Fibroblast of the aortic adventitia (primary cell): ENCODE data around the gene PRKG1. TPM values are rescaled to one million over a fixed set of nuclear protein-coding genes. Genes with fewer than 3 reads are reported as not detected.
A peak's percentile ranks its signal among the peaks of the same experiment; 100 is the strongest.

Experiments used
- DNase-seq: peaks from one replicate; pipeline ENCODE4 v3.0.0-alpha.2; 2010; ENCODE audit warnings: low read depth
- H3K4me3 ChIP-seq: 2 replicates; pipeline ENCODE4 v1.5.1; 2011; ENCODE audit warnings: low read depth, mild to moderate bottlenecking, control low read depth, low read length, moderate library complexity
- CTCF ChIP-seq: IDR thresholded peaks from 2 replicates; pipeline ENCODE4 v1.5.1; 2011; ENCODE audit warnings: mild to moderate bottlenecking, low read length, control low read depth, inconsistent platforms; ENCODE audit not compliant: insufficient read depth
- total RNA-seq: library from RNA; depleted of rRNA; stranded (reverse); fragments of >200 nt; gene quantifications from 2 replicates; pipeline ENCODE4 v1.2.3, GENCODE V29; 2012; ENCODE audit warnings: low replicate concordance

Gene PRKG1
- total RNA-seq, 1 donor = 45.6 TPM

- no peak overlapping the region for H3K4me3 ChIP-seq
- no peak for TF ChIP-seq CTCF
- no peak for DNase-seq
Measured at GRCh38 chr10:51214207-51215196, 140.2 kb downstream of the PRKG1 start.

- no peak for TF ChIP-seq CTCF
- no peak overlapping the region for H3K4me3 ChIP-seq
- DNase-seq = no peak
Measured at GRCh38 chr10:51215951-51216834, 141.9 kb downstream of the PRKG1 start.

- no peak overlapping the region for H3K4me3 ChIP-seq
- DNase-seq = no peak
- no peak for TF ChIP-seq CTCF
Measured at GRCh38 chr10:51217505-51217904, 143.2 kb downstream of the PRKG1 start.

GRCh38 chr10:51224671-51225161, 150.4 kb downstream of the PRKG1 start:
- no peak for TF ChIP-seq CTCF
- H3K4me3 ChIP-seq = no peak overlapping the region
- peak; percentile 89 for DNase-seq

GRCh38 chr10:51227897-51228713, 153.8 kb downstream of the PRKG1 start:
- no peak for DNase-seq
- no peak for TF ChIP-seq CTCF
- no peak overlapping the region for H3K4me3 ChIP-seq

GRCh38 chr10:51228714-51229100, 154.4 kb downstream of the PRKG1 start:
- H3K4me3 ChIP-seq = no peak overlapping the region
- no peak for TF ChIP-seq CTCF
- DNase-seq = no peak
